GM21576 (cell line): ENCODE results near the gene EFR3B.

Source experiments
- ATAC-seq: cut with Tn5 transposase; IDR thresholded peaks from one replicate; pipeline ENCODE4 v1.9.1; 2021; ENCODE audit warnings: mild to moderate bottlenecking, moderate library complexity; ENCODE audit not compliant: unreplicated experiment

Gene EFR3B

GRCh38 chr2:25176541-25177181 lies 134.8 kb downstream of the EFR3B start:
- ATAC-seq: no peak

GRCh38 chr2:25177211-25177611 lies 135.3 kb downstream of the EFR3B start:
- no peak for ATAC-seq

GRCh38 chr2:25178976-25179375 lies 137.1 kb downstream of the EFR3B start:
- no peak for ATAC-seq

GRCh38 chr2:25184254-25184653 lies 142.4 kb downstream of the EFR3B start:
- no peak for ATAC-seq

GRCh38 chr2:25187729-25188350 lies 146.0 kb downstream of the EFR3B start:
- no peak for ATAC-seq

GRCh38 chr2:25188405-25188804 lies 146.5 kb downstream of the EFR3B start:
- no peak for ATAC-seq

- ATAC-seq: no peak
Observed at GRCh38 chr2:25190536-25190935, 148.7 kb downstream of the EFR3B start.

GRCh38 chr2:25194576-25195122 lies 152.8 kb downstream of the EFR3B start:
- no peak for ATAC-seq

- ATAC-seq: no peak
Observed at GRCh38 chr2:25197336-25198208, 155.7 kb downstream of the EFR3B start.

GRCh38 chr2:25198209-25198525 lies 156.3 kb downstream of the EFR3B start:
- ATAC-seq: no peak

- no peak for ATAC-seq
Observed at GRCh38 chr2:25198576-25198975, 156.7 kb downstream of the EFR3B start.

GRCh38 chr2:25201265-25201664 lies 159.4 kb downstream of the EFR3B start:
- no peak for ATAC-seq

- no peak for ATAC-seq
Observed at GRCh38 chr2:25201794-25202193, 159.9 kb downstream of the EFR3B start.

- no peak for ATAC-seq
Observed at GRCh38 chr2:25202275-25202674, 160.4 kb downstream of the EFR3B start.

GRCh38 chr2:25204190-25204838 lies 162.4 kb downstream of the EFR3B start:
- ATAC-seq: no peak

- no peak for ATAC-seq
Observed at GRCh38 chr2:25207078-25207545, 165.2 kb downstream of the EFR3B start.
